ENCODE results near the gene HIBCH.
"Not testable (repeated sequence)": the region's sequence is repeated elsewhere in the genome, so short reads cannot be mapped to it uniquely, and the experiment has no call there.

The HIBCH gene

DNA sequence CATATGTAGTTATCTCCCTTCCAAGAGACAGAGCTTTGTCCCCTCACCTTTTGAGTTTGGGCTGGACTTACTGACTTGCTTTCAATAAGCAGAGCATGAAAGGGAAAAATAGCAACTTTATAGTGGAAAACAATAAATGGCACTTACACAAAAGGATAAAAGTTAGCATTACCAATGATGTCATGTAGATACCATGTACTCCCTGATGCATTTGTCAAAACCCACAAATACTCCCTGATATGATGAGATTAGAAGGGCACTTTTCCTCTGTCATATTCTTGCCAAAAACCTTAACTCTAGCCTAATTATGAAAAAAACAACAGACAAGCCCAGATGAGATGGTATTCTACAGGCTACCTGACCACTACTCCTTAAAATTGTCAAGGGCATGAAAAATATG, 16.0 kb downstream of the HIBCH start:
- DNase-seq = no peak

DNA sequence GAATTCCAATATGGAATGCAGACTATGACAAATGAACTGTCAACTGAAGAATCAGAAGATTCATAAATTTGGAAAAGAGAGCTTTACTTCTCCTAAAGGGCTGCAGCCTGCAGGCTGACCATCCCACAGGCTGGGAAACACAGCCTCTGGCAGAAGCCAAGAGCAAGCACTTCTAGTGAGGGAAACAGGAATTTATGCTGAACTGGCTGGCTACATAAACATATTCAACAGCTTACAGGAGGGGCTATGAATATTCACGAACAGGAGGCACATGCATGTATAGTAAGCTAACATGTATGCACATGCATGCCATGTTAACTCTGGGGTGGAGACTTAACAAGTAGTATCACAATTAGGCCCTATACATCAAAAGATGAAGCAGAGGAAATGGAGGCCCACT, 17.6 kb downstream of the HIBCH start:
- DNase-seq = no peak

DNA sequence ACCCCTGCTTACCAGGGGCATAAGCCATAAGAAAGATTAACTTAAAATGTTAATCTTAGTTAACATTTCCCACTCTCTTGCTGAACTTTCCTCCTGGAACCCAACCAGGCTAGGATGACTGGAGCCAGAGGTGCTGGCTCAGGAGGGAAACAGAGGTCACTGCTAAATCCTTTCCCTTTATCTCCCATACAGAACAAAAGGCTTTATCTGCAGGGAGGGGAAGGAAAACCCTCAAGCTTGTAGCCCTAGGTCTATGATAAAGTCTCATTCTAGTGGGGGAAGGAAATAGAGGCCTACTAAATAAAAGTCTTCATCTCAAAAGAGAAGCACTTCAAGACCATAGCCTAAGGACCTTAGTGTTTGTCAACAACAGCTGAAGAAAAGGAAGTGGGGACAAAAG, 18.6 kb downstream of the HIBCH start:
- DNase-seq = no peak

- not testable (repeated sequence) for DNase-seq
These were observed 21.7 kb downstream of the HIBCH start for GRCh38 chr2:190297880-190298279.

GRCh38 chr2:190283783-190284182, 35.8 kb downstream of the HIBCH start:
- DNase-seq = no peak

DNA sequence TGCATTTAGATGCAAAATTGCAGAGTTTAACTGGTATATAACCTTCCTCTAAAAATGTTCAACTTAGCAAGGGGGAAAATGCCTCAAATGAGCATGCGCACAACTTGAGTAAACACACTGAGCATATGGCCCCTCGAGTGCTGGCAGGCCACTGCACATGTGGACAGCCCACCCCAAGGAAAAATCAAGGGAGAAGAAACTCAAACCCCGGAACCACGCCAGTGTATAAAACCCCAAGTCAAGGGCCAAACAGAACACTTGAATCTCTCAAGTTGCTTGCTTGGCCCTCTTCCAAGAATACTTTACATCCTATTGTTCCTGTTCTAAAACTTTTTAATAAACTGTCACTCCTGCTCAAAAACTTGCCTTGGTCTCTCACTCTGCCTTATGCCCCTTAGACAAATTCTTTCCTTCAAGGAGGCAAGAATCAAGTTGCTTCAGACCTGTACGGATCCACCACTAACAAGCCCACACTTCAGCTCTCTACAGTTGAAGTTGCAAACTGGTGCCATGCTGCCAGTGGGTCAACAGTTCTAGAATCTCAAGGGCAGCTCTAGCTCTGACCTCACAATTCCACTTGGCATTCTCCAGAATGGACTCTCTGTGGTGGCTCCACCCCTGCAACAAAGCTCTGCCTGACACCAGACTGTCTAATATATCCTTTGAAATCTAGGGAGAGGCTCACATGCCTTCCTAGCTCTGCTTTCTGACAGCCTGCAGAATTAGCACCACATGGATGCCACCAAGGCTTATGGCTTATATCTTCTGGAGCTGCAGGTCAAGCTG, 38.9 kb downstream of the HIBCH start:
- no peak for DNase-seq

- DNase-seq = not testable (repeated sequence)
These were observed 40.1 kb downstream of the HIBCH start for GRCh38 chr2:190279256-190280134.

DNA sequence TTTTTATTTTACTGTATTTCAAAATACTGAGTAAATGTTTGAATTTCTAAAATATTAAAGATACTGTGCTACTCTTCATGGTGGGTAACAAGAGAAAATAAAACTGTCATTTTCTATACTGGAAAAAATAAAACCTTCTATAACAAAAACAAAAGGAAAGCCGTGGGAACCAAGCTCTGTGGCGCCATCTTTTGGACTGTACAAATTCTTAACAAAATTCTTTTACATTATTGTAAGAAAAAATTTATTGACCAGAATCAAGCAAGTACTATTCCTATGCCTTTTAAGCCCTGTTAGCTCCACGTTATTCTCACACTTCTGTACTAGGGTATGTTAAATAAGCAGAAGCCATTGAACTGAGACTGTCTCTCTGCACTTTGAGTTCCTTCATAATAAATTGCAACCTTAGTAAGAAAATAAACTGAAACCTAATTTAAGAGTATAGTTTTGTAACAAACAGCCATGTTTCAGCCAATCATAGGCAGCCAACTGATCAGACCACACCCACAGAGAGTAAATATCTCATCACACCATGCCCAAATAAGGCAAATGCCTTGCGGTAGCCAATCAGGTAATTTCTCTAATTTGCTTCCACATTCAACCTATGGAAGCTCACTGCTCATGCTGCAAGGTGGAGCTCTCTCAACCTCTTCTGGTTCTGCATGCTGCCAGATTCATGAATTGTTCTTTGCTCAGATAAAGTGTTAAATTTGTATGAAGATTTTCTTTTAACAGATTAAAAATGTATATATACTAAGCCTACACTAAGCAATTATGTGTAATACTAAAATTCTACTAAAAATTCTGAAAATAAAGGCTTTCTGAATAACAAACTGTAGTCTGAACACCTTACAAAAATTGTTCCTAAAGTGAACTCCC, 42.2 kb downstream of the HIBCH start:
- no peak for DNase-seq

- no peak for DNase-seq
These were observed 47.2 kb downstream of the HIBCH start for GRCh38 chr2:190272457-190272842.

GRCh38 chr2:190271783-190272456, 47.7 kb downstream of the HIBCH start:
- no peak for DNase-seq

GRCh38 chr2:190270298-190270697, 49.3 kb downstream of the HIBCH start:
- no peak for DNase-seq

- DNase-seq = not testable (repeated sequence)
These were observed 49.9 kb downstream of the HIBCH start for GRCh38 chr2:190269699-190270098.

GRCh38 chr2:190267302-190267701, 52.3 kb downstream of the HIBCH start:
- DNase-seq = no peak

- no peak for DNase-seq
These were observed 53.3 kb downstream of the HIBCH start for GRCh38 chr2:190266314-190266713.

DNA sequence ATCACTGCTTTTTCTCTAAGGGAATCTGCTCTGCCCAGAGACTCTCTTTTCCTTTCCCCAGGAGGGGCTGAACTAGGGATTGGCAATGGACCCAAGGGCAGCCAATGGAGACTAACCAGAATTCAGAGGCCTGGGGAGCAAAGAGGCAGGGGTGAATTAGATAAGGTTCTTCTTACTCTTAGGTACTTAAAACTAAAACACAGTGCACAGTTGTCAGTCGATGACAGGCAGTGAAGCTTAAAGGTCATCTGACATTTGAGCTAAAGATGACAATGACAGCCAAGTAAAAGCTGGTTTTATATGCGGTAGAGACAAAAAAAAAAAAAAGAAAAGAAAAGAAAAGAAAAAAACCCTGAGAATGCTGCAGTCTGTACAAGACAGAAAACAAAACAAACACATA, 57.8 kb downstream of the HIBCH start:
- DNase-seq = no peak

DNA sequence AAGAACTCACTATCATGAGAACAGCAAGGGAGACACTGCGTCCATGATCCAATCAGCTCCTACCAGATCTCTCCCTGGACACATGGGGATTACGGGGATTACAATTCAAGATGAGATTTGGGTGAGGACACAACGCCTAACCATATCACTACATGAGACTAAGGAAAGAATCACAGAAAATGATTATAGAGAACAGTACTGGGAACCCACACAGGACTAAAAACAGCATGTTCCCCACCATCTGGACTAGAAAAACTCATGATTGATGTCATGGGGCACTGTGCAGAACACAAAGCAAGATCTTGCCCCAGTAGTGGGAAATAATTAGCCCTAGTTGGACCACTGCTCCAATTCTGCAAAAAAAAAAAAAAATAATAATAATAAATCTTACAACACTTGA, 63.5 kb downstream of the HIBCH start:
- no peak for DNase-seq

DNA sequence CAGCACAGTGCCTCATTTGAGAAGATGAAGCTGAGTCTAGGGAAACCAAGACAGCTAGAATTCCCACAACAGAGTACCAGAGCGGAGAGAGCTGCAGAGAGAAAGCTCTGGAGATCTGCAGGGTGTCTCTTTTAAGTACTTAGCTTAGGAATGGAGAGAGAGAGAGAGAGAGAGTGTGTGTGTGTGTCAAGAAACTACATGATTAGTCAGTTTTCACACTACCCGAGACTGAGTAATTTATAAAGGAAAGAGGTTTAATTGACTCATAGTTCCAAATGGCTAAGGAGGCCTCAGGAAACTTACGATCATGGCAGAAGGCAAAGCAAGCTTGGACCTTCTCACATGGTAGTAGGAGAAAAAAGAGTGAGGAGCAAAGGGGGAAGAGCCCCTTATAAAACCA, 64.0 kb downstream of the HIBCH start:
- DNase-seq = no peak

GRCh38 chr2:190254063-190254850, 65.4 kb downstream of the HIBCH start:
- no peak for DNase-seq

- DNase-seq = no peak
These were observed 69.2 kb downstream of the HIBCH start for GRCh38 chr2:190250421-190250820.

DNA sequence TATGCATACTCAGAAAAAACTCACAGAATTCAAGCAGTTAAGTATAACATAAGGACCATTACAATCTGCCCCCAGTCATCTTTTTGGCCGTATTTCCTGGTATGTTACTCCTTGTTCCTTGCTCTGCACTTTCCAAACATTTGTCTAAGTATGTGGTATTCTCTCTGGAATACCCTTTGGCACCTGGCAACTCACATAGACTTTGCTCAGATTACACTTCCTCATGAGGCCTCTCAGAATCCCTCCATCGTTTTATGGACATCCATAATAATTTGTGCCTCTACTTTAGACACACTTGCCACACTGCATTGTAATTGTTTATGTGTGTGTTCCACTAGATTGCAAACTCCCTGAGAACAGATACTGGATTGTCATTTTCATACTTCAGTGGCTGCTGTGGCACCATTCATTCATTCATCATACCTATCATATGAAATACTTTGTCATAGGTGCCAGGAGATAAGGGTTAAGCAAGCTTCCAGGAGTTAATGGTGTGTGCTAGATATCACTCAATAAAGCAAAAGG, 84.0 kb downstream of the HIBCH start:
- DNase-seq = no peak

- DNase-seq = no peak
These were observed 84.5 kb downstream of the HIBCH start for GRCh38 chr2:190235101-190235500.

Data from activated CD4-positive, alpha-beta T cell treated with anti-CD3 and anti-CD28 coated beads, Interleukin-2, amount 50 U/mL, for 1 hour (primary cell).